HepG2 (cell line): ENCODE results near the gene GPC2. TPM values are rescaled to one million over a fixed set of nuclear protein-coding genes. Genes with fewer than 3 reads are reported as not detected.

Experiments
- BRF2 ChIP-seq: sonication (generic); formaldehyde crosslinking; IDR thresholded peaks from 2 replicates; pipeline ENCODE4 v1.8.1; 2022; ENCODE audit warnings: mild to moderate bottlenecking, missing genetic modification reagents
- FOXO1 ChIP-seq: sonication (generic); formaldehyde crosslinking; IDR thresholded peaks from 2 replicates; pipeline ENCODE4 v1.4.0; 2020; ENCODE audit warnings: missing genetic modification reagents
- GATAD2A ChIP-seq: IDR thresholded peaks from 2 replicates; pipeline ENCODE4 v1.6.1; 2016
- NONO ChIP-seq, 2 experiments: fragments of 450-650 bp in 1 of 2; sonication (generic) in 1 of 2; formaldehyde crosslinking in 1 of 2; IDR thresholded peaks in 1 of 2; conservative IDR thresholded peaks in 1 of 2; 2 replicates each; pipeline versions ENCODE4 v1.6.1 to v1.8.0; 2017 to 2022; ENCODE audit warnings: mild to moderate bottlenecking in 1 of 2, missing genetic modification reagents in 1 of 2, moderate library complexity in 1 of 2
- RORA ChIP-seq: sonication (generic); formaldehyde crosslinking; IDR thresholded peaks from 2 replicates; pipeline ENCODE4 v1.5.0; 2020; ENCODE audit warnings: mild to moderate bottlenecking, missing genetic modification reagents, moderate library complexity
- SAP130 ChIP-seq: IDR thresholded peaks from 2 replicates; pipeline ENCODE4 v1.6.1; 2016; ENCODE audit warnings: low read depth
- SKIL ChIP-seq: sonication (generic); formaldehyde crosslinking; IDR thresholded peaks from 2 replicates; pipeline ENCODE4 v1.8.0; 2022; ENCODE audit warnings: missing genetic modification reagents, mild to moderate bottlenecking, moderate library complexity, borderline replicate concordance
- THAP7 ChIP-seq: sonication (generic); formaldehyde crosslinking; IDR thresholded peaks from 2 replicates; pipeline ENCODE4 v1.8.1; 2023; ENCODE audit warnings: mild to moderate bottlenecking, missing genetic modification reagents
- ZBTB38 ChIP-seq: sonication (generic); formaldehyde crosslinking; IDR thresholded peaks from 2 replicates; pipeline ENCODE4 v1.5.1; 2020; ENCODE audit warnings: mild to moderate bottlenecking, missing genetic modification reagents
- ZBTB40 ChIP-seq, 2 experiments: fragments of 450-650 bp in 1 of 2; sonication (generic) in 1 of 2; formaldehyde crosslinking in 1 of 2; IDR thresholded peaks; 2 replicates each; pipeline versions ENCODE4 v1.6.1 to v1.8.0; 2016 to 2022; ENCODE audit warnings: antibody characterized with exemption in 1 of 2, mild to moderate bottlenecking in 1 of 2, missing genetic modification reagents in 1 of 2
- ZMYM3 ChIP-seq: sonication (generic); formaldehyde crosslinking; IDR thresholded peaks from 2 replicates; pipeline ENCODE4 v1.5.1; 2020; ENCODE audit warnings: mild to moderate bottlenecking, missing genetic modification reagents
- ZNF232 ChIP-seq: sonication (generic); formaldehyde crosslinking; IDR thresholded peaks from 2 replicates; pipeline ENCODE4 v1.4.0; 2020; ENCODE audit warnings: missing genetic modification reagents, borderline replicate concordance
- ZNF256 ChIP-seq: sonication (generic); formaldehyde crosslinking; conservative IDR thresholded peaks from 2 replicates; pipeline ENCODE4 v1.4.0; 2020; ENCODE audit warnings: missing genetic modification reagents
- polyA plus RNA-seq, 8 experiments: library from polyadenylated mRNA; depleted of rRNA in 3 of 8; stranded (reverse) in 7 of 8; unstranded in 1 of 8; fragments of >200 nt; fragmentation: Illumina TruSeq in 4 of 8; extraction: Trizol in 4 of 8; gene quantifications; 2 replicates each; pipeline versions ENCODE4 v1.2.1 to v1.2.3, GENCODE V29; 2011 to 2016; ENCODE audit warnings: low read depth in 4 of 8, missing spikeins in 1 of 8, mixed read lengths in 1 of 8; ENCODE audit not compliant: insufficient read depth in 1 of 8
- total RNA-seq, 5 experiments: library from RNA; depleted of rRNA; stranded (reverse); fragments of >200 nt; fragmentation: Illumina TruSeq; extraction: Trizol; gene quantifications; 2 replicates each; pipeline ENCODE4 v1.2.3, GENCODE V29; 2016; ENCODE audit warnings: low read depth in 1 of 5
- TF ChIP-seq, protein P1 (sequence below): sonication (generic); formaldehyde crosslinking; IDR thresholded peaks from 2 replicates; pipeline ENCODE4 v1.4.0; 2020; ENCODE audit warnings: mild to moderate bottlenecking, missing genetic modification reagents, borderline replicate concordance
- TF ChIP-seq, protein P2 (sequence below): IDR thresholded peaks from 2 replicates; pipeline ENCODE4 v1.6.1; 2012; ENCODE audit warnings: inconsistent platforms

Gene GPC2
- total and polyA plus RNA-seq, 2 of the 13 experiments (the other 11 are each of a cell fraction or from before 2014, with no cell fraction given) = 0.64 to 0.78 TPM

DNA sequence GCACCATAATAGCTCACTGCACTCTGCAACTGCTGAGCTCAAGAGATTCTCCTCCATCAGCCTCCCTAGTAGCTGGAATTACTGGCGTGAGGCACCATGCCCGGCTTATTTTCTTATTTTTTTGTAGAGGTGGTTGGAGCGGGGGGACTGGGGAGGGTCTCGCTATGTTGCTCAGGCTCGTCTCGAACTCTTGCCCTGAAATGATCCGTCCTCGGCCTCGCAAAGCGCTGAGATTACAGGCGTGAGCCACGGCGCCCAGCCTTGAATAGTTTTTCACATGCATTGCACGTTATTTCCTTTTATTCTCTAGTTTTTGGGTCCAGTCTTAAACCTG lies 29.0 kb downstream of the GPC2 start (continued):
- TF ChIP-seq GATAD2A (CRISPR knock-in tag) = no peak
- TF ChIP-seq ZBTB38 (CRISPR knock-in tag) = no peak; the same call in 1 of the 2 replicates
- TF ChIP-seq, protein P1, sequence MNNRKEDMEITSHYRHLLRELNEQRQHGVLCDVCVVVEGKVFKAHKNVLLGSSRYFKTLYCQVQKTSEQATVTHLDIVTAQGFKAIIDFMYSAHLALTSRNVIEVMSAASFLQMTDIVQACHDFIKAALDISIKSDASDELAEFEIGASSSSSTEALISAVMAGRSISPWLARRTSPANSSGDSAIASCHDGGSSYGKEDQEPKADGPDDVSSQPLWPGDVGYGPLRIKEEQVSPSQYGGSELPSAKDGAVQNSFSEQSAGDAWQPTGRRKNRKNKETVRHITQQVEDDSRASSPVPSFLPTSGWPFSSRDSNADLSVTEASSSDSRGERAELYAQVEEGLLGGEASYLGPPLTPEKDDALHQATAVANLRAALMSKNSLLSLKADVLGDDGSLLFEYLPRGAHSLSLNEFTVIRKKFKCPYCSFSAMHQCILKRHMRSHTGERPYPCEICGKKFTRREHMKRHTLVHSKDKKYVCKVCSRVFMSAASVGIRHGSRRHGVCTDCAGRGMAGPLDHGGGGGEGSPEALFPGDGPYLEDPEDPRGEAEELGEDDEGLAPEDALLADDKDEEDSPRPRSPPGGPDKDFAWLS = no peak
- no peak for TF ChIP-seq ZMYM3 (CRISPR knock-in tag)
- TF ChIP-seq THAP7 = no peak
- TF ChIP-seq RORA (CRISPR knock-in tag) = no peak
- no peak for TF ChIP-seq NONO (IDR thresholded peaks at IDR 0.05)
- TF ChIP-seq NONO (CRISPR knock-in tag; conservative IDR thresholded peaks at IDR 0.05) = peak; percentile 6; the same call in 1 of the 2 replicates
- no peak for TF ChIP-seq ZNF256
- TF ChIP-seq ZNF232 = no peak
- no peak for TF ChIP-seq SAP130 (CRISPR knock-in tag)
- TF ChIP-seq FOXO1 (CRISPR knock-in tag) = no peak
- TF ChIP-seq SKIL = no peak
- TF ChIP-seq, protein P2, sequence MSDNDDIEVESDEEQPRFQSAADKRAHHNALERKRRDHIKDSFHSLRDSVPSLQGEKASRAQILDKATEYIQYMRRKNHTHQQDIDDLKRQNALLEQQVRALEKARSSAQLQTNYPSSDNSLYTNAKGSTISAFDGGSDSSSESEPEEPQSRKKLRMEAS = no peak
- TF ChIP-seq BRF2 (CRISPR knock-in tag) = no peak
- no peak for TF ChIP-seq ZBTB40 (IDR thresholded peaks at IDR 0.05)
- TF ChIP-seq ZBTB40 (CRISPR knock-in tag; IDR thresholded peaks at IDR 0.05) = peak; percentile 61
